Measurements from ENCODE around the gene RBM28. TPM values are rescaled to one million over a fixed set of nuclear protein-coding genes. Genes with fewer than 3 reads are reported as not detected.

Gene RBM28
- total and polyA plus RNA-seq, 2 of the 8 experiments (the other 6 are each of a cell fraction or from before 2014, with no cell fraction given), result 12.8 to 65.3 TPM

- Histone ChIP-seq H4K20me1 (replicated peaks in 1 of 2; ENCODE audit: control insufficient read depth in 1 of 2, insufficient read depth in 2 of 2, low read length in 2 of 2) (peaks cover 0 to 1% of the 10 kb centered on the region in 2 experiments), H2BK5ac (ENCODE audit: low read depth, low read length) (no peak overlapping the region), H4K8ac (ENCODE audit: extremely low read depth, insufficient read depth, low read length) (no peak overlapping the region), H2BK20ac (ENCODE audit: low read length) (no peak overlapping the region), H3K79me2 (ENCODE audit: control insufficient read depth in 1 of 2, insufficient read depth in 2 of 2, low read length in 2 of 2) (no peaks in the 10 kb centered on the region), H3K4me2 (ENCODE audit: insufficient read depth in 1 of 2, low read depth in 2 of 2, low read length in 2 of 2) (no peak overlapping the region), H2AK5ac (ENCODE audit: low read depth, low read length) (no peak overlapping the region), H4K5ac (ENCODE audit: insufficient read length, low read depth, low read length) (no peak overlapping the region), H2AFZ (ENCODE audit: low read length) (no peak overlapping the region), H3K23ac (ENCODE audit: insufficient read length) (no peak overlapping the region), H3K36me3 (ENCODE audit: control insufficient read depth in 2 of 4, insufficient read depth in 4 of 4, low read length in 3 of 4) (peaks cover 0 to 9% (median 0%) of the 10 kb centered on the region in 4 experiments; a peak in 1 of 8 replicates), H3K9me3 (ENCODE audit: insufficient read depth in 2 of 2, low read depth in 1 of 2, low read length in 1 of 2) (no peaks in the 10 kb centered on the region), H3K9ac (replicated peaks in 1 of 4; ENCODE audit: extremely low read depth in 1 of 4, low read depth in 3 of 4, low read length in 3 of 4) (no peak overlapping the region), H3K4me1 (replicated peaks in 1 of 4; ENCODE audit: control insufficient read depth in 3 of 4, insufficient read depth in 4 of 4, low read length in 3 of 4) (peaks cover 0 to 14% (median 7%) of the 10 kb centered on the region in 4 experiments; a peak in 5 of 7 replicates), H2BK12ac (ENCODE audit: low read depth, low read length) (no peak overlapping the region), H3K18ac (ENCODE audit: extremely low read depth, low read length) (no peak overlapping the region), H3K23me2 (ENCODE audit: low read depth, low read length) (peaks cover 11% of the 10 kb centered on the region; the same call in 1 of the 2 replicates), H3K4ac (replicated peaks; ENCODE audit: insufficient read length, low read depth, low read length) (no peak overlapping the region), H3K27ac (ENCODE audit: low read depth, low read length) (no peak overlapping the region), H3K14ac (ENCODE audit: insufficient read length) (no peak overlapping the region), H3K79me1 (ENCODE audit: low read depth, low read length) (no peaks in the 10 kb centered on the region), H2BK15ac (ENCODE audit: low read length) (no peak overlapping the region; the same call in 1 of the 2 replicates), H2BK120ac (replicated peaks; ENCODE audit: low read depth, low read length) (no peak overlapping the region), H3K4me3 (ENCODE audit: extremely low read depth in 1 of 4, insufficient read depth in 2 of 4, low read depth in 3 of 4, low read length in 4 of 4) (no peak overlapping the region), H3K56ac (replicated peaks; ENCODE audit: insufficient read length, low read depth, low read length) (no peak overlapping the region), H4K91ac (replicated peaks; ENCODE audit: insufficient read length, low read length) (no peak overlapping the region), H3K27me3 (replicated peaks in 1 of 4; ENCODE audit: control insufficient read depth in 3 of 4, extremely low read depth in 1 of 4, insufficient read depth in 3 of 4, low read length in 3 of 4) (peaks cover 23 to 67% (median 51%) of the 10 kb centered on the region in 4 experiments)
- FAIRE-seq (no peak), DNase-seq (ENCODE audit: low read depth in 1 of 2, low spot score in 2 of 2) (no peak)
- CTCF ChIA-PET (ENCODE audit: partially characterized antibody), result interaction anchor here (0.9 to 11.5 kb wide), 11 partner anchors 9 to 117 kb away, joined by 3 to 274 read pairs (median 5); no protein-coding TSS in a partner anchor
- POLR2A ChIA-PET (ENCODE audit: partially characterized antibody), result interaction anchor here (1.2 to 1.9 kb wide), 3 partner anchors 11 to 31 kb away, joined by 4 to 7 read pairs (median 4); partner anchors contain the start of gene RBM28
- no peak for TF ChIP-seq CHD1 (IDR thresholded peaks at IDR 0.05; ENCODE audit: low read depth, low read length)
- TF ChIP-seq SUZ12 (IDR thresholded peaks at IDR 0.05; ENCODE audit: low read length), result no peak
- TF ChIP-seq TBP (IDR thresholded peaks at IDR 0.05; ENCODE audit: low read depth, low read length), result no peak
- 77% methylated on average over 1 of the region's 1 CpG; no CpG with 5 or more reads in 1 of the 2 experiments for WGBS, 2 experiments (ENCODE audit: extremely low coverage in 1 of 2, insufficient coverage in 1 of 2, insufficient read length in 1 of 2, insufficient replicate concordance in 2 of 2, low coverage in 1 of 2, low lambda C conversion rate in 2 of 2, missing lambda C conversion rate in 1 of 2)
Measured at GRCh38 chr7:128358233-128358632, 14.5 kb upstream of the RBM28 start.
